GM12892 (cell line): Measurements from ENCODE around the gene LRRC3C.

Experiments
- POLR2AphosphoS5 ChIP-seq: IDR thresholded peaks from 2 replicates; pipeline ENCODE4 v1.6.1; 2011; ENCODE audit warnings: low read depth, low read length, control low read depth
- TAF1 ChIP-seq: IDR thresholded peaks from 2 replicates; pipeline ENCODE4 v1.6.1; 2011; ENCODE audit warnings: low read depth, mild to moderate bottlenecking, control low read depth, low read length, borderline replicate concordance

DNA sequence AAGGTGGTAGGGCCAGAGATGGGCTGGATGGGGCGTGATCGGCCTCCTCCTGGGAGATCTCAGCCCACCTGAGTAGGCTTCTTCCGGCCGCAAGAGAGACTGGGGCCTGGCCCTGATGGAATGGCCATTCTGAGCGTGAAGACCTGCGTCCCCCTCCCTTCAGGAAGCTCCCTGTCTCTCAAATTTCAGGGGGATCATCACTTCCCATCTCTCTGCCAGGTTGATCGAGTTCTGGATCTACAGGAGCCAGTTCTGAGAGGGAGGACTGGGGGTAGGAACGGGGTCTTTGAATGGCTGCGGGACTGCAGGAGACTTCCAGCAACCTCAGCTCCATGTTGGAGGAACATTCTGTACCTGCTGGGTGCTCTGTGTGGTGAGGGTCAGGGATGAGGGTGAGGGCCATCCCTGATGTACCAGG is 25.9 kb downstream of the LRRC3C start:
- TF ChIP-seq POLR2AphosphoS5 (no peak), TAF1 (no peak)
